SK-N-SH (cell line): ENCODE results near the gene STUB1. TPM values are rescaled to one million over a fixed set of nuclear protein-coding genes. Genes with fewer than 3 reads are reported as not detected.
A peak's percentile ranks its signal among the peaks of the same experiment; 100 is the strongest.

Experiments
- CTCF ChIA-PET: fragments of 300-600, 350-600 bp; formaldehyde crosslinking; extraction: SDS; loops from one replicate; lab custom pipeline; 2021; lab: Yijun Ruan, JAX
- POLR2A ChIA-PET: fragments of 350-600 bp; sonication (Branson Sonifier 250); formaldehyde crosslinking; extraction: SDS; loops from one replicate; lab custom pipeline; 2020; ENCODE audit warnings: antibody characterized with exemption, inconsistent platforms; lab: Yijun Ruan, JAX
- DNase-seq: peaks from one replicate; pipeline ENCODE4 v3.0.0; 2012
- H2AFZ ChIP-seq: fragments of 200-600 bp; sonication (generic); 2 replicates; pipeline ENCODE4 v1.8.1; 2016; ENCODE audit warnings: antibody characterized with exemption, mild to moderate bottlenecking, low read depth
- H3F3A ChIP-seq: fragments of 200-600 bp; sonication (generic); replicated peaks from 2 replicates; pipeline ENCODE3; 2016; ENCODE audit warnings: antibody characterized with exemption, mild to moderate bottlenecking; ENCODE audit not compliant: insufficient read depth
- H3K27ac ChIP-seq, 2 experiments: fragments of 200-500 bp in 1 of 2; fragments of 200-600 bp in 1 of 2; sonication (Bioruptor generic) in 1 of 2; sonication (generic), shearing (Covaris generic) in 1 of 2; 2 replicates each; pipeline versions ENCODE4 v1.5.1 to v1.6.1; 2014 to 2016; ENCODE audit warnings: low read depth in 2 of 2, inconsistent platforms in 1 of 2, low read length in 1 of 2, mild to moderate bottlenecking in 1 of 2, mixed read lengths in 1 of 2
- H3K27me3 ChIP-seq: fragments of 200-600 bp; sonication (generic), shearing (Covaris generic); 2 replicates; pipeline ENCODE4 v1.6.1; 2016; ENCODE audit warnings: mixed run types; ENCODE audit not compliant: insufficient read depth
- H3K36me3 ChIP-seq, 2 experiments: fragments of 200-500 bp in 1 of 2; fragments of 200-600 bp in 1 of 2; sonication (Bioruptor generic) in 1 of 2; sonication (generic) in 1 of 2; replicated peaks in 1 of 2; 2 replicates each; pipeline versions ENCODE3 to v1.5.1; 2014 to 2016; ENCODE audit warnings: low read length in 1 of 2, mild to moderate bottlenecking in 1 of 2; ENCODE audit not compliant: insufficient read depth in 2 of 2, control insufficient read depth in 1 of 2
- H3K4me1 ChIP-seq, 2 experiments: fragments of 200-500 bp in 1 of 2; fragments of 200-600 bp in 1 of 2; sonication (Bioruptor generic) in 1 of 2; sonication (generic), shearing (Covaris generic) in 1 of 2; 2 replicates each; pipeline versions ENCODE4 v1.5.1 to v1.6.1; 2014 to 2016; ENCODE audit warnings: low read depth in 1 of 2, low read length in 1 of 2, mixed run types in 1 of 2; ENCODE audit not compliant: insufficient read depth in 2 of 2, control insufficient read depth in 1 of 2
- H3K4me2 ChIP-seq: fragments of 200-600 bp; sonication (generic), shearing (Covaris generic); 2 replicates; pipeline ENCODE4 v1.6.1; 2017; ENCODE audit warnings: mixed run types
- H3K4me3 ChIP-seq, 2 experiments: fragments of 200-500 bp in 1 of 2; fragments of 200-600 bp in 1 of 2; sonication (Bioruptor generic) in 1 of 2; sonication (generic), shearing (Covaris generic) in 1 of 2; 2 replicates each; pipeline versions ENCODE4 v1.5.1 to v1.8.1; 2014 to 2016; ENCODE audit warnings: low read depth in 2 of 2, inconsistent platforms in 1 of 2, low read length in 1 of 2, mild to moderate bottlenecking in 1 of 2, mixed read lengths in 1 of 2, moderate library complexity in 1 of 2
- H3K79me2 ChIP-seq: fragments of 200-600 bp; sonication (generic); 2 replicates; pipeline ENCODE4 v1.8.1; 2017; ENCODE audit warnings: mild to moderate bottlenecking; ENCODE audit not compliant: insufficient read depth
- H3K9ac ChIP-seq: fragments of 200-600 bp; sonication (generic); 2 replicates; pipeline ENCODE4 v1.6.1; 2017; ENCODE audit warnings: mixed run types
- H3K9me2 ChIP-seq: fragments of 200-600 bp; sonication (generic); 2 replicates; pipeline ENCODE4 v1.6.1; 2017; ENCODE audit warnings: mixed run types
- H3K9me3 ChIP-seq: fragments of 200-600 bp; sonication (generic); 2 replicates; pipeline ENCODE4 v1.6.1; 2017; ENCODE audit warnings: mixed run types, mild to moderate bottlenecking, moderate library complexity
- H4K20me1 ChIP-seq: fragments of 200-600 bp; sonication (generic); 2 replicates; pipeline ENCODE4 v1.6.1; 2017; ENCODE audit warnings: mild to moderate bottlenecking, mixed run types; ENCODE audit not compliant: insufficient read depth
- GATA2 ChIP-seq: sonication (generic); formaldehyde crosslinking; IDR thresholded peaks from 2 replicates; pipeline ENCODE4 v1.5.0; 2020; ENCODE audit warnings: mild to moderate bottlenecking, missing genetic modification reagents
- MAX ChIP-seq: IDR thresholded peaks from 2 replicates; pipeline ENCODE4 v1.4.0; 2012; ENCODE audit warnings: low read depth
- MEF2A ChIP-seq: IDR thresholded peaks from 2 replicates; pipeline ENCODE4 v1.4.0; 2012; ENCODE audit warnings: low read depth, borderline replicate concordance
- NFIC ChIP-seq: IDR thresholded peaks from 2 replicates; pipeline ENCODE4 v1.4.0; 2012; ENCODE audit warnings: borderline replicate concordance
- NRF1 ChIP-seq: IDR thresholded peaks from 2 replicates; pipeline ENCODE4 v1.6.1; 2012; ENCODE audit warnings: low read depth, mild to moderate bottlenecking, low read length
- PBX3 ChIP-seq: IDR thresholded peaks from 2 replicates; pipeline ENCODE4; 2012
- RAD21 ChIP-seq: IDR thresholded peaks from 2 replicates; pipeline ENCODE4 v1.6.1; 2012; ENCODE audit warnings: mild to moderate bottlenecking, low read length
- RCOR1 ChIP-seq: fragments of 150-350 bp; IDR thresholded peaks from 2 replicates; pipeline ENCODE4 v1.6.1; 2017; ENCODE audit warnings: antibody characterized with exemption, low read length
- RFX5 ChIP-seq: IDR thresholded peaks from 2 replicates; pipeline ENCODE4 v1.6.1; 2012; ENCODE audit warnings: mild to moderate bottlenecking, improper control_type of control experiment, low read length
- RXRA ChIP-seq: IDR thresholded peaks from 2 replicates; pipeline ENCODE4 v1.4.0; 2012; ENCODE audit warnings: low read depth, mild to moderate bottlenecking, borderline replicate concordance
- SIN3A ChIP-seq: IDR thresholded peaks from 2 replicates; pipeline ENCODE4 v1.6.1; 2012; ENCODE audit warnings: low read depth, mild to moderate bottlenecking, low read length, moderate library complexity, borderline replicate concordance
- SMC3 ChIP-seq: IDR thresholded peaks from 2 replicates; pipeline ENCODE4 v1.6.1; 2012; ENCODE audit warnings: low read depth, low read length, improper control_type of control experiment
- WGBS: methylation state at CpG from one replicate; pipeline ENCODE4 v1.1.6; 2017; ENCODE audit warnings: low lambda C conversion rate; 5-methylcytosine and 5-hydroxymethylcytosine counted together
- polyA plus RNA-seq, 3 experiments: library from polyadenylated mRNA; depleted of rRNA; stranded (reverse); fragments of >200 nt; gene quantifications; 2 replicates each; pipeline ENCODE4 v1.2.3, GENCODE V29; 2012
- TF ChIP-seq, protein P1 (sequence below): fragments of 150-350 bp; IDR thresholded peaks from 2 replicates; pipeline ENCODE4 v1.6.1; 2016; ENCODE audit warnings: mild to moderate bottlenecking, low read depth, low read length
- TF ChIP-seq, protein P2 (sequence below): IDR thresholded peaks from 2 replicates; pipeline ENCODE4 v1.4.0; 2012; ENCODE audit warnings: low read depth, borderline replicate concordance
- TF ChIP-seq, protein P3 (sequence below): fragments of 150-350 bp; IDR thresholded peaks from 2 replicates; pipeline ENCODE4 v1.6.1; 2017; ENCODE audit warnings: antibody characterized with exemption, low read length, low read depth, borderline replicate concordance
- TF ChIP-seq, protein P4 (sequence below): fragments of 200-600 bp; sonication (generic); IDR thresholded peaks from 2 replicates; pipeline ENCODE4 v1.6.1; 2017; ENCODE audit warnings: antibody characterized with exemption, mild to moderate bottlenecking, moderate library complexity

Gene STUB1
- polyA plus RNA-seq, 1 of the 3 experiments (the other 2 are of a cell fraction): 323 TPM

- ChIA-PET POLR2A (interaction anchor here (1.0 to 1.6 kb wide), 4 partner anchors 11 to 38 kb away, joined by 4 to 10 read pairs (median 4); partner anchors contain the start of genes RHOT2 and WDR24), CTCF (interaction anchor here (0.8 to 3.8 kb wide), 7 partner anchors 11 to 42 kb away, joined by 3 to 20 read pairs (median 3); partner anchors contain the start of genes RHOT2 and WDR90)
- TF ChIP-seq, protein P1, sequence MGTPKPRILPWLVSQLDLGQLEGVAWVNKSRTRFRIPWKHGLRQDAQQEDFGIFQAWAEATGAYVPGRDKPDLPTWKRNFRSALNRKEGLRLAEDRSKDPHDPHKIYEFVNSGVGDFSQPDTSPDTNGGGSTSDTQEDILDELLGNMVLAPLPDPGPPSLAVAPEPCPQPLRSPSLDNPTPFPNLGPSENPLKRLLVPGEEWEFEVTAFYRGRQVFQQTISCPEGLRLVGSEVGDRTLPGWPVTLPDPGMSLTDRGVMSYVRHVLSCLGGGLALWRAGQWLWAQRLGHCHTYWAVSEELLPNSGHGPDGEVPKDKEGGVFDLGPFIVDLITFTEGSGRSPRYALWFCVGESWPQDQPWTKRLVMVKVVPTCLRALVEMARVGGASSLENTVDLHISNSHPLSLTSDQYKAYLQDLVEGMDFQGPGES: no peak
- TF ChIP-seq PBX3 (no peak), RAD21 (no peak), RXRA (no peak), SIN3A (no peak), RFX5 (no peak)
- Histone ChIP-seq H3K9ac (no peak overlapping the region), H3F3A (peaks cover 14% of the 10 kb centered on the region), H3K79me2 (peaks cover 30% of the 10 kb centered on the region), H3K36me3 (peaks cover 13 to 34% of the 10 kb centered on the region in 2 experiments), H3K27ac (peak overlapping the region; percentile 82 to 96; a peak in 3 of 4 replicates), H2AFZ (no peak overlapping the region), H4K20me1 (peaks cover 23% of the 10 kb centered on the region), H3K9me3 (no peaks in the 10 kb centered on the region), H3K4me1 (peaks cover 8 to 41% of the 10 kb centered on the region in 2 experiments; a peak in 2 of 4 replicates), H3K4me2 (no peak overlapping the region), H3K4me3 (no peak overlapping the region), H3K9me2 (no peaks in the 10 kb centered on the region), H3K27me3 (no peaks in the 10 kb centered on the region)
- no peak for DNase-seq
- WGBS: 91% methylated on average over 17 of the region's 21 CpGs
These were observed 1.9 kb upstream of the STUB1 start for GRCh38 chr16:678209-678857.

GRCh38 chr16:678858-679813, 1.1 kb upstream of the STUB1 start:
- H3K4me2 ChIP-seq: peak overlapping the region; percentile 96
- peak; percentile 91 for DNase-seq
- 4% methylated on average over 8 of the region's 52 CpGs for WGBS
- ChIA-PET POLR2A (interaction anchor here (0.6 to 1.7 kb wide), 12 partner anchors 10 to 43 kb away, joined by 3 to 10 read pairs (median 4); partner anchors contain the start of genes MCRIP2, METTL26, RHOT2 and WDR24), CTCF (interaction anchor here (0.5 to 3.8 kb wide), 6 partner anchors 11 to 41 kb away, joined by 3 to 20 read pairs (median 10); partner anchors contain the start of genes RHOT2 and WDR90)
- peak overlapping the region; percentile 82 to 96 for H3K27ac ChIP-seq
- peak overlapping the region; percentile 60 to 70 for H3K4me3 ChIP-seq
- H3K36me3 ChIP-seq: peaks cover 13 to 27% of the 10 kb centered on the region in 2 experiments
- 0 out of 2 replicates have a peak overlapping the region, but pooled peaks have one; percentile 82 for H2AFZ ChIP-seq
- peaks cover 34% of the 10 kb centered on the region for H3K79me2 ChIP-seq
- no peaks in the 10 kb centered on the region for H3K9me3 ChIP-seq
- H3K4me1 ChIP-seq: peaks cover 8 to 45% of the 10 kb centered on the region in 2 experiments; a peak in 2 of 4 replicates
- H3K27me3 ChIP-seq: no peaks in the 10 kb centered on the region
- no peaks in the 10 kb centered on the region for H3K9me2 ChIP-seq
- peaks cover 10% of the 10 kb centered on the region for H3F3A ChIP-seq
- H3K9ac ChIP-seq: peak overlapping the region; percentile 65; the same call in 1 of the 2 replicates
- peaks cover 23% of the 10 kb centered on the region for H4K20me1 ChIP-seq
- no peak for TF ChIP-seq MEF2A
- TF ChIP-seq, protein P2, sequence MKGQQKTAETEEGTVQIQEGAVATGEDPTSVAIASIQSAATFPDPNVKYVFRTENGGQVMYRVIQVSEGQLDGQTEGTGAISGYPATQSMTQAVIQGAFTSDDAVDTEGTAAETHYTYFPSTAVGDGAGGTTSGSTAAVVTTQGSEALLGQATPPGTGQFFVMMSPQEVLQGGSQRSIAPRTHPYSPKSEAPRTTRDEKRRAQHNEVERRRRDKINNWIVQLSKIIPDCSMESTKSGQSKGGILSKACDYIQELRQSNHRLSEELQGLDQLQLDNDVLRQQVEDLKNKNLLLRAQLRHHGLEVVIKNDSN: 0 out of 2 replicates have a peak, but pooled peaks have one; percentile 22
- no peak for TF ChIP-seq NRF1
- TF ChIP-seq, protein P3, sequence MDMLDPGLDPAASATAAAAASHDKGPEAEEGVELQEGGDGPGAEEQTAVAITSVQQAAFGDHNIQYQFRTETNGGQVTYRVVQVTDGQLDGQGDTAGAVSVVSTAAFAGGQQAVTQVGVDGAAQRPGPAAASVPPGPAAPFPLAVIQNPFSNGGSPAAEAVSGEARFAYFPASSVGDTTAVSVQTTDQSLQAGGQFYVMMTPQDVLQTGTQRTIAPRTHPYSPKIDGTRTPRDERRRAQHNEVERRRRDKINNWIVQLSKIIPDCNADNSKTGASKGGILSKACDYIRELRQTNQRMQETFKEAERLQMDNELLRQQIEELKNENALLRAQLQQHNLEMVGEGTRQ: 0 out of 2 replicates have a peak, but pooled peaks have one; percentile 16
- no peak for TF ChIP-seq RAD21
- peak; percentile 21; the same call in 1 of the 2 replicates for TF ChIP-seq MAX
- TF ChIP-seq NFIC: no peak
- TF ChIP-seq GATA2 (CRISPR knock-in tag): no peak
- TF ChIP-seq RFX5: no peak
- no peak for TF ChIP-seq RCOR1
- no peak for TF ChIP-seq SMC3
- TF ChIP-seq, protein P4, sequence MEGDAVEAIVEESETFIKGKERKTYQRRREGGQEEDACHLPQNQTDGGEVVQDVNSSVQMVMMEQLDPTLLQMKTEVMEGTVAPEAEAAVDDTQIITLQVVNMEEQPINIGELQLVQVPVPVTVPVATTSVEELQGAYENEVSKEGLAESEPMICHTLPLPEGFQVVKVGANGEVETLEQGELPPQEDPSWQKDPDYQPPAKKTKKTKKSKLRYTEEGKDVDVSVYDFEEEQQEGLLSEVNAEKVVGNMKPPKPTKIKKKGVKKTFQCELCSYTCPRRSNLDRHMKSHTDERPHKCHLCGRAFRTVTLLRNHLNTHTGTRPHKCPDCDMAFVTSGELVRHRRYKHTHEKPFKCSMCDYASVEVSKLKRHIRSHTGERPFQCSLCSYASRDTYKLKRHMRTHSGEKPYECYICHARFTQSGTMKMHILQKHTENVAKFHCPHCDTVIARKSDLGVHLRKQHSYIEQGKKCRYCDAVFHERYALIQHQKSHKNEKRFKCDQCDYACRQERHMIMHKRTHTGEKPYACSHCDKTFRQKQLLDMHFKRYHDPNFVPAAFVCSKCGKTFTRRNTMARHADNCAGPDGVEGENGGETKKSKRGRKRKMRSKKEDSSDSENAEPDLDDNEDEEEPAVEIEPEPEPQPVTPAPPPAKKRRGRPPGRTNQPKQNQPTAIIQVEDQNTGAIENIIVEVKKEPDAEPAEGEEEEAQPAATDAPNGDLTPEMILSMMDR: no peak
